BE2C (cell line): ENCODE data around the gene CLMP. TPM values are rescaled to one million over a fixed set of nuclear protein-coding genes. Genes with fewer than 3 reads are reported as not detected.

Experiments used
- DNase-seq: peaks from one replicate; pipeline ENCODE4 v3.0.0-alpha.2; 2020
- H3K27me3 ChIP-seq: fragments of 250-450 bp; sonication (Bioruptor Pico); 2 replicates; pipeline ENCODE4 v1.5.1; 2020; ENCODE audit warnings: mild to moderate bottlenecking
- H3K36me3 ChIP-seq: fragments of 250-450 bp; sonication (Bioruptor Pico); 2 replicates; pipeline ENCODE4 v1.5.1; 2020; ENCODE audit warnings: mild to moderate bottlenecking
- H3K4me1 ChIP-seq: fragments of 250-450 bp; sonication (Bioruptor Pico); 2 replicates; pipeline ENCODE4 v1.5.1; 2020
- H3K4me3 ChIP-seq: 2 replicates; pipeline ENCODE4 v1.5.1; 2011; ENCODE audit warnings: low read depth, low read length
- H3K9me3 ChIP-seq: fragments of 250-450 bp; sonication (Bioruptor Pico); 2 replicates; pipeline ENCODE4 v1.5.1; 2020
- CTCF ChIP-seq: IDR thresholded peaks from 2 replicates; pipeline ENCODE4 v1.5.1; 2012; ENCODE audit warnings: mild to moderate bottlenecking, low read depth, low read length
- polyA plus RNA-seq: library from polyadenylated mRNA; unstranded; fragments of >200 nt; gene quantifications from one replicate; pipeline ENCODE4 v1.2.1, GENCODE V29; 2012; ENCODE audit warnings: low read depth, missing spikeins; ENCODE audit not compliant: insufficient read length, insufficient read depth

CLMP gene
- polyA plus RNA-seq: 44.4 TPM

- peak; percentile 42 for DNase-seq
- peak within 1 kb of the TSS; percentile 69 for H3K4me3 ChIP-seq
- no peak for TF ChIP-seq CTCF
- no peaks in the 10 kb centered on the region for H3K36me3 ChIP-seq
- H3K27me3 ChIP-seq: no peaks in the 10 kb centered on the region
- H3K9me3 ChIP-seq: no peaks in the 10 kb centered on the region
- H3K4me1 ChIP-seq: peaks cover 6% of the 10 kb centered on the region
Observed at GRCh38 chr11:123195188-123196059, at the start of gene CLMP. TSS of gene CLMP (minus strand) at chr11:123195248. CDS start at chr11:123194940, 308 bp downstream.

GRCh38 chr11:123241874-123242543 lies 47.0 kb upstream of the CLMP start:
- Histone ChIP-seq H3K27me3 (no peaks in the 10 kb centered on the region), H3K9me3 (no peaks in the 10 kb centered on the region), H3K36me3 (no peaks in the 10 kb centered on the region), H3K4me1 (peaks cover 14% of the 10 kb centered on the region), H3K4me3 (no peak overlapping the region)
- no peak for TF ChIP-seq CTCF
- no peak for DNase-seq

- H3K9me3 ChIP-seq: no peaks in the 10 kb centered on the region
- no peak for DNase-seq
- H3K4me1 ChIP-seq: peaks cover 14% of the 10 kb centered on the region
- H3K27me3 ChIP-seq: no peaks in the 10 kb centered on the region
- no peaks in the 10 kb centered on the region for H3K36me3 ChIP-seq
- no peak for TF ChIP-seq CTCF
- no peak overlapping the region for H3K4me3 ChIP-seq
Observed at GRCh38 chr11:123241294-123241693, 46.2 kb upstream of the CLMP start.

GRCh38 chr11:123239191-123240150 lies 44.4 kb upstream of the CLMP start:
- TF ChIP-seq CTCF: no peak
- H3K9me3 ChIP-seq: no peaks in the 10 kb centered on the region
- H3K27me3 ChIP-seq: no peaks in the 10 kb centered on the region
- H3K4me1 ChIP-seq: peaks cover 14% of the 10 kb centered on the region
- no peak for DNase-seq
- no peaks in the 10 kb centered on the region for H3K36me3 ChIP-seq
- H3K4me3 ChIP-seq: no peak overlapping the region

GRCh38 chr11:123238297-123238696 lies 43.2 kb upstream of the CLMP start:
- Histone ChIP-seq H3K27me3 (no peaks in the 10 kb centered on the region), H3K9me3 (no peaks in the 10 kb centered on the region), H3K36me3 (no peaks in the 10 kb centered on the region), H3K4me3 (no peak overlapping the region), H3K4me1 (peaks cover 14% of the 10 kb centered on the region)
- TF ChIP-seq CTCF: no peak
- no peak for DNase-seq
